ENCODE results near the gene PPIL3. TPM values are rescaled to one million over a fixed set of nuclear protein-coding genes. Genes with fewer than 3 reads are reported as not detected.

The PPIL3 gene
- polyA plus RNA-seq, 1 donor (not counting 4 experiments of a cell fraction or from before 2014, with no cell fraction given): 84.0 TPM

DNA sequence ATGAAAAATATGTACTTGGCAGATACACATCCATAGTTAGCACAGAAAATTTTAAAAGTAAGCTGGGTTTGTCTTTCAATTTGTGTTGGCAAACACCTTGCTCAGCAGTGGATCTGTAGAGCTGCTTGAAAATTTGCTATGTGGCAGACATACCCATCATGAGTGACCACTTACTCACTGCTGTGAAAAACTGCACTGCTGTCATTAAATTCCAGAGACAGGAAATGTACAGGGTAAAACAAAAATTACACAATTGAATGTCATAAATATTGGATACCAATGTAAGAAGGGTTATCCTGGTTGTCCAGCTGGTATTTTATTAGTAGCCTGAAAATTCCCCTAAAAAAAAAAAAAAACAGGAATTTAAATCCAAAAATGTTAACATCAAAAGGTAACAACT is 24.8 kb upstream of the PPIL3 start:
- DNase-seq (ENCODE audit: low read depth, low spot score): no peak
- Histone ChIP-seq H3K4me3 (ENCODE audit: control insufficient read depth in 2 of 3, extremely low read depth in 1 of 3, insufficient read depth in 2 of 3, low read depth in 1 of 3, low read length in 3 of 3) (no peak overlapping the region), H2AFZ (ENCODE audit: control insufficient read depth, low read length) (no peak overlapping the region), H4K20me1 (ENCODE audit: control insufficient read depth, extremely low read depth, insufficient read depth, low read length) (no peaks in the 10 kb centered on the region), H3K4me1 (ENCODE audit: control insufficient read depth, extremely low read depth, insufficient read depth, low read length) (no peaks in the 10 kb centered on the region), H3K27me3 (ENCODE audit: control insufficient read depth, extremely low read depth, insufficient read depth, low read length) (no peaks in the 10 kb centered on the region), H3K9me1 (ENCODE audit: control insufficient read depth, extremely low read depth, insufficient read depth, low read length) (no peaks in the 10 kb centered on the region), H3K9ac (ENCODE audit: control insufficient read depth, extremely low read depth, insufficient read depth, low read length) (no peak overlapping the region), H3K4me2 (ENCODE audit: control insufficient read depth, extremely low read depth, insufficient read depth, low read depth, low read length) (no peak overlapping the region), H3K27ac (ENCODE audit: control insufficient read depth, insufficient read depth, low read length) (no peak overlapping the region), H3K36me3 (ENCODE audit: control insufficient read depth in 2 of 2, extremely low read depth in 1 of 2, insufficient read depth in 2 of 2, low read length in 2 of 2) (peaks cover 15 to 28% of the 10 kb centered on the region in 2 experiments), H3K9me3 (ENCODE audit: control insufficient read depth, low read depth, low read length) (no peaks in the 10 kb centered on the region), H3K79me2 (ENCODE audit: control insufficient read depth, insufficient read depth, low read length) (no peaks in the 10 kb centered on the region)
- FAIRE-seq: no peak
- TF ChIP-seq EZH2 (IDR thresholded peaks at IDR 0.05; ENCODE audit: low read length): no peak
- TF ChIP-seq, protein P1, sequence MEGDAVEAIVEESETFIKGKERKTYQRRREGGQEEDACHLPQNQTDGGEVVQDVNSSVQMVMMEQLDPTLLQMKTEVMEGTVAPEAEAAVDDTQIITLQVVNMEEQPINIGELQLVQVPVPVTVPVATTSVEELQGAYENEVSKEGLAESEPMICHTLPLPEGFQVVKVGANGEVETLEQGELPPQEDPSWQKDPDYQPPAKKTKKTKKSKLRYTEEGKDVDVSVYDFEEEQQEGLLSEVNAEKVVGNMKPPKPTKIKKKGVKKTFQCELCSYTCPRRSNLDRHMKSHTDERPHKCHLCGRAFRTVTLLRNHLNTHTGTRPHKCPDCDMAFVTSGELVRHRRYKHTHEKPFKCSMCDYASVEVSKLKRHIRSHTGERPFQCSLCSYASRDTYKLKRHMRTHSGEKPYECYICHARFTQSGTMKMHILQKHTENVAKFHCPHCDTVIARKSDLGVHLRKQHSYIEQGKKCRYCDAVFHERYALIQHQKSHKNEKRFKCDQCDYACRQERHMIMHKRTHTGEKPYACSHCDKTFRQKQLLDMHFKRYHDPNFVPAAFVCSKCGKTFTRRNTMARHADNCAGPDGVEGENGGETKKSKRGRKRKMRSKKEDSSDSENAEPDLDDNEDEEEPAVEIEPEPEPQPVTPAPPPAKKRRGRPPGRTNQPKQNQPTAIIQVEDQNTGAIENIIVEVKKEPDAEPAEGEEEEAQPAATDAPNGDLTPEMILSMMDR (optimal IDR thresholded peaks at IDR 0.05 in 1 of 3, IDR thresholded peaks at IDR 0.05 in 1 of 3, conservative IDR thresholded peaks at IDR 0.05 in 1 of 3; ENCODE audit: extremely low read depth in 1 of 3, insufficient read depth in 2 of 3, low read length in 3 of 3): no peak
- dilution Hi-C loops (cut with MboI; ENCODE audit: extremely low pct_ligation_motif_present, low sequenced_read_pairs): no loop called here

DNA sequence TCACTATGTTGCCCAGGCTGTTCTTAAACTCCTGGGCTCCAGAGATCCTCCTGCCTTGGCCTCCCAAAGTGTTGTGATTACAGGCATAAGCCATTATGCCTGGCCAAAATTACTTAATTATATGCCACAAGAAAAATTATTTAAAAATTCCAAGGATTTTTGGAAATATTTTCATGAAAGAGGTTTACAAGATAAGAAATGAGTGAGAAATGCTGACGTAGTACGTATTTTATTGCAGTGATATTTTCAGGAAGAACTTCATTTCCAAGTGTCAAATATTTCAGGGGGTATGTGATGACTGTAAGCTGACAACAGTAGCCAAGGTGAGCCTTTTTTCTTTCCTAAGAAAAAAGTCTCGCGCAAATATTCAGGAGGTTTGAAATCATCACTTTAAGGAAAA is 21.1 kb upstream of the PPIL3 start:
- H3K27ac ChIP-seq (ENCODE audit: control insufficient read depth, insufficient read depth, low read length): no peak overlapping the region
- H3K9ac ChIP-seq (ENCODE audit: control insufficient read depth, extremely low read depth, insufficient read depth, low read length): no peak overlapping the region
- no peak overlapping the region for H2AFZ ChIP-seq (ENCODE audit: control insufficient read depth, low read length)
- no peaks in the 10 kb centered on the region for H3K79me2 ChIP-seq (ENCODE audit: control insufficient read depth, insufficient read depth, low read length)
- H3K9me3 ChIP-seq (ENCODE audit: control insufficient read depth, low read depth, low read length): no peaks in the 10 kb centered on the region
- H3K36me3 ChIP-seq (ENCODE audit: control insufficient read depth in 2 of 2, extremely low read depth in 1 of 2, insufficient read depth in 2 of 2, low read length in 2 of 2): peaks cover 9 to 25% of the 10 kb centered on the region in 2 experiments
- H3K27me3 ChIP-seq (ENCODE audit: control insufficient read depth, extremely low read depth, insufficient read depth, low read length): no peaks in the 10 kb centered on the region
- H3K9me1 ChIP-seq (ENCODE audit: control insufficient read depth, extremely low read depth, insufficient read depth, low read length): no peaks in the 10 kb centered on the region
- dilution Hi-C loops (cut with MboI; ENCODE audit: extremely low pct_ligation_motif_present, low sequenced_read_pairs): no loop called here
- no peak for FAIRE-seq
- no peaks in the 10 kb centered on the region for H3K4me1 ChIP-seq (ENCODE audit: control insufficient read depth, extremely low read depth, insufficient read depth, low read length)
- H4K20me1 ChIP-seq (ENCODE audit: control insufficient read depth, extremely low read depth, insufficient read depth, low read length): no peaks in the 10 kb centered on the region
- TF ChIP-seq EZH2 (IDR thresholded peaks at IDR 0.05; ENCODE audit: low read length): no peak
- TF ChIP-seq, protein P1 (optimal IDR thresholded peaks at IDR 0.05 in 1 of 3, IDR thresholded peaks at IDR 0.05 in 1 of 3, conservative IDR thresholded peaks at IDR 0.05 in 1 of 3; ENCODE audit: extremely low read depth in 1 of 3, insufficient read depth in 2 of 3, low read length in 3 of 3): no peak
- H3K4me3 ChIP-seq (ENCODE audit: control insufficient read depth in 2 of 3, extremely low read depth in 1 of 3, insufficient read depth in 2 of 3, low read depth in 1 of 3, low read length in 3 of 3): no peak overlapping the region
- no peak overlapping the region for H3K4me2 ChIP-seq (ENCODE audit: control insufficient read depth, extremely low read depth, insufficient read depth, low read depth, low read length)
- DNase-seq (ENCODE audit: low read depth, low spot score): no peak
